ENCODE results near the gene GNG7. TPM values are rescaled to one million over a fixed set of nuclear protein-coding genes. Genes with fewer than 3 reads are reported as not detected.
A peak's percentile ranks its signal among the peaks of the same experiment; 100 is the strongest.

GNG7 gene
- total RNA-seq, 1 donor = 0.72 TPM

DNA sequence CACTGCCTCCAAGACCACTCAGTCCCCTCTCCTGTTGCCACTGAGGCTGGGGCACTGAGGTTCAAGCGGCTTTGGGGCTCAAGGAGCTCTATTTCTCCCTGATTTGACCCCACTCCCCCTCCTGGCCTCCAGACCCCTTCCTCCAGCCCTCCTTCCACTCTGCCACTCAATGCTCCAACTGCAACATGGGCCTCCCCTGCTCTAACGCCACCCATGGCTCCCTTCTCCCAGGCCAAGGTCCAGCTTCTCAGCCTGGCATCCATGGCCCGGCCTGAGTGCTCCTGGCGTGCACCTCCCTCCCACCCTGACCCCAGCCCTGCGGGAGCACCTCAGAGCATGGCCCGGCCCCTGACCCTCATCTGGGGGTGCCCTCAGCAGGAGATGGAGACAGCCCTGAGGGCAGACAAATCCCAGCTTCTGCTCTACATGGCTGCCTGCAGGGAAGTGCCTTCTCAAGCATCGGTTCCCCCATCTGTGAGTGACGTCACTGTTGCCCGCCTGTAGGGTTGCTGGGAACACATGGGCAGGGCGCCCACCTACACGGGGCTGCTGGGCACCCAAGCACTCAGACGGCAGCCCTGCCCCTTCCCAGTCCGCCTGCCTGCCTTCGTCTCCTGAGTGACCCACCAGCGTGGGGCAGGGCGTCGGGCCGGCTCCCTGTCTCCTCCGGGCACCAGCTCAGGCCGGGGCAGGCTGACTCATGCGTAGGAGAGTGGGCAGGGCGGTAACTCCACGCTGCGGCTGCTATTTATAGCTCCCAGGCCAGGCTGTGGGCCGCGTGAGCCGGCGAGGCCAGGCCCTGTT, 20.2 kb upstream of the GNG7 start:
- Histone ChIP-seq H3K9me3 (ENCODE audit: low read depth, low read length) (no peaks in the 10 kb centered on the region), H2AFZ (ENCODE audit: low read length) (peak overlapping the region; percentile 79), H3K27ac (ENCODE audit: low read depth, low read length) (peak overlapping the region; percentile 69), H3K4me3 (ENCODE audit: insufficient read depth, low read length) (peak overlapping the region; percentile 23), H3K36me3 (ENCODE audit: insufficient read depth, low read length) (no peaks in the 10 kb centered on the region), H4K20me1 (ENCODE audit: insufficient read depth, low read length) (no peaks in the 10 kb centered on the region), H3K27me3 (ENCODE audit: insufficient read depth, low read length) (peaks cover 17% of the 10 kb centered on the region), H3K79me2 (ENCODE audit: insufficient read depth, low read length) (no peaks in the 10 kb centered on the region), H3K4me1 (ENCODE audit: insufficient read depth, low read length) (peaks cover 18% of the 10 kb centered on the region), H3K4me2 (ENCODE audit: insufficient read depth, low read length) (peak overlapping the region; percentile 50)
- peak; percentile 100 for DNase-seq (ENCODE audit: insufficient read length, low spot score, missing footprints)
- TF ChIP-seq CTCF (IDR thresholded peaks at IDR 0.05; ENCODE audit: extremely low read depth, low read depth, low read length) = no peak

- Histone ChIP-seq H4K20me1 (ENCODE audit: insufficient read depth, low read length) (no peaks in the 10 kb centered on the region), H3K4me1 (ENCODE audit: insufficient read depth, low read length) (peaks cover 18% of the 10 kb centered on the region), H3K27ac (ENCODE audit: low read depth, low read length) (no peak overlapping the region), H3K4me3 (ENCODE audit: insufficient read depth, low read length) (peak overlapping the region; percentile 53), H3K79me2 (ENCODE audit: insufficient read depth, low read length) (no peaks in the 10 kb centered on the region), H3K27me3 (ENCODE audit: insufficient read depth, low read length) (peaks cover 10% of the 10 kb centered on the region), H3K36me3 (ENCODE audit: insufficient read depth, low read length) (no peaks in the 10 kb centered on the region), H3K9me3 (ENCODE audit: low read depth, low read length) (no peaks in the 10 kb centered on the region), H3K4me2 (ENCODE audit: insufficient read depth, low read length) (peak overlapping the region; percentile 61), H2AFZ (ENCODE audit: low read length) (no peak overlapping the region)
- DNase-seq (ENCODE audit: insufficient read length, low spot score, missing footprints) = peak; percentile 77
- TF ChIP-seq CTCF (IDR thresholded peaks at IDR 0.05; ENCODE audit: extremely low read depth, low read depth, low read length) = no peak
Measured at GRCh38 chr19:2721570-2722540, 19.4 kb upstream of the GNG7 start.

GRCh38 chr19:2720777-2721569, 18.5 kb upstream of the GNG7 start, which contains the start of gene DIRAS1:
TSS of gene DIRAS1 (minus strand) at chr19:2721372. CDS start at chr19:2717806, 3,566 bp downstream.
- Histone ChIP-seq H3K36me3 (ENCODE audit: insufficient read depth, low read length) (no peaks in the 10 kb centered on the region), H3K79me2 (ENCODE audit: insufficient read depth, low read length) (no peaks in the 10 kb centered on the region), H3K27me3 (ENCODE audit: insufficient read depth, low read length) (peaks cover 3% of the 10 kb centered on the region), H3K4me1 (ENCODE audit: insufficient read depth, low read length) (peaks cover 18% of the 10 kb centered on the region), H4K20me1 (ENCODE audit: insufficient read depth, low read length) (no peaks in the 10 kb centered on the region), H3K9me3 (ENCODE audit: low read depth, low read length) (no peaks in the 10 kb centered on the region), H3K27ac (ENCODE audit: low read depth, low read length) (peak within 1 kb of the TSS; percentile 11), H3K4me3 (ENCODE audit: insufficient read depth, low read length) (peak within 1 kb of the TSS; percentile 71), H3K4me2 (ENCODE audit: insufficient read depth, low read length) (peak within 1 kb of the TSS; percentile 78), H2AFZ (ENCODE audit: low read length) (no peak within 1 kb of the TSS)
- no peak for TF ChIP-seq CTCF (IDR thresholded peaks at IDR 0.05; ENCODE audit: extremely low read depth, low read depth, low read length)
- peak; percentile 95 for DNase-seq (ENCODE audit: insufficient read length, low spot score, missing footprints)

All from osteoblast (primary cell).